Ishikawa (cell line): Measurements from ENCODE around the gene ATXN8OS.

Experiments
- CEBPB ChIP-seq: IDR thresholded peaks from 2 replicates; pipeline ENCODE4 v1.6.1; 2012
- CREB1 ChIP-seq: IDR thresholded peaks from 2 replicates; pipeline ENCODE4 v1.6.1; 2012; ENCODE audit warnings: low read depth
- EGR1 ChIP-seq: IDR thresholded peaks from 2 replicates; pipeline ENCODE4 v1.6.1; 2012
- FOXM1 ChIP-seq: IDR thresholded peaks from 2 replicates; pipeline ENCODE4 v1.6.1; 2012; ENCODE audit warnings: low read depth, borderline replicate concordance
- MAX ChIP-seq: IDR thresholded peaks from 2 replicates; pipeline ENCODE4 v1.6.1; 2012
- REST ChIP-seq: IDR thresholded peaks from 2 replicates; pipeline ENCODE4 v1.6.1; 2012; ENCODE audit warnings: low read depth, mild to moderate bottlenecking
- TEAD4 ChIP-seq: IDR thresholded peaks from 2 replicates; pipeline ENCODE4 v1.6.1; 2012

DNA sequence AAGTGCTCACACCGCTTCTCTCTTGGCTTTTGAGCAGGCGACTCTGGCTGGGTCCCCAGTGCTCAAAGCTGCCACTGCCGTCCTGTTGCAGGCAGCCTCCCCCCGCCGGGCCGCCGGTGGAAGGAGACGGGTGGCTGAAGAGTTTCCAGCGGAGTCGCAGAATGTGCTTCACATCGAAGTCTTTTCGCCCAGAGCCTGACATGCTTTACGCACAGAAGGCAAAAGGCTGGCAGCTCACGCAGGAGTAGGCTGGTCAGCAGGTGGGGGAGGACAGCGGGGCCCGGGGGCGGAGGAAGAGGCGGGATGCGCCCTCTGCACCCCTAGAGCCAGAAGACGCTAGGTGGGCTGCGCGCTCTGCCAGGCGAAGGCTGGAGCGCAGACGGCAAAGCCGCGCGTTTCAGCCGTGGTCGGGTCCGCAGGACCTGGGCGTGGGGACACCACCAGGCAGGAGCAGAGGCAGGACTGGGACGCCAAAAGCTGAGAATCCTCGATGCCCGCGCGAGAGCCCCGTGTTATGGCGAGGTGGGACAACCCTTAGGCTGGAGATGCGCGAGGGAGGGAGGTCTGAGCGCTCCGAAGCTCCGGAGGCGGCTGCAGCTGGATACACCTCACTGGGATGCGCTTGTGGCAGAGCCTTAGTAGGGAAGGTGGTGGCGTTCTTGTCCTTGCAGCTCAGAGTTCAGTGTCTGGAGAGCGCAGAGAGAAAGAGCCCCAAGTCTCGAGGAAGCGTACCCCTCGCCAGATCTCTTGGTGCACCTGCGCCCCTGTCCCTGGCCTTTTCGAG lies at the start of gene ATXN8OS:
- no peak for TF ChIP-seq MAX
- TF ChIP-seq CREB1 = no peak
- TF ChIP-seq REST = no peak
- TF ChIP-seq TEAD4 = no peak
- TF ChIP-seq FOXM1 = no peak
- no peak for TF ChIP-seq EGR1
- no peak for TF ChIP-seq CEBPB
